ENCODE results near the gene LDLRAD4.
A peak's percentile ranks its signal among the peaks of the same experiment; 100 is the strongest.

LDLRAD4 gene

GRCh38 chr18:13357289-13357688 lies 138.7 kb downstream of the LDLRAD4 start:
- no peak for DNase-seq

GRCh38 chr18:13359210-13359609 lies 140.7 kb downstream of the LDLRAD4 start:
- no peak for DNase-seq

- no peak for DNase-seq
Measured at GRCh38 chr18:13361431-13361830, 142.9 kb downstream of the LDLRAD4 start.

- no peak for DNase-seq
Measured at GRCh38 chr18:13362051-13362450, 143.5 kb downstream of the LDLRAD4 start.

GRCh38 chr18:13362607-13363006 lies 144.0 kb downstream of the LDLRAD4 start:
- DNase-seq, result no peak

- DNase-seq, result no peak
Measured at GRCh38 chr18:13363359-13363758, 144.8 kb downstream of the LDLRAD4 start.

- DNase-seq, result no peak
Measured at GRCh38 chr18:13364721-13365205, 146.2 kb downstream of the LDLRAD4 start.

GRCh38 chr18:13366131-13366530 lies 147.6 kb downstream of the LDLRAD4 start:
- no peak for DNase-seq

- no peak for DNase-seq
Measured at GRCh38 chr18:13366541-13366940, 148.0 kb downstream of the LDLRAD4 start.

- DNase-seq, result no peak
Measured at GRCh38 chr18:13366962-13367892, 148.7 kb downstream of the LDLRAD4 start.

GRCh38 chr18:13368080-13368813 lies 149.7 kb downstream of the LDLRAD4 start:
- DNase-seq, result no peak

- DNase-seq, result no peak
Measured at GRCh38 chr18:13369353-13369752, 150.8 kb downstream of the LDLRAD4 start.

- DNase-seq, result no peak
Measured at GRCh38 chr18:13369756-13370510, 151.4 kb downstream of the LDLRAD4 start.

- no peak for DNase-seq
Measured at GRCh38 chr18:13370995-13371625, 152.6 kb downstream of the LDLRAD4 start.

GRCh38 chr18:13371689-13372418 lies 153.3 kb downstream of the LDLRAD4 start:
- DNase-seq, result no peak

- no peak for DNase-seq
Measured at GRCh38 chr18:13372531-13372951, 154.0 kb downstream of the LDLRAD4 start.

- no peak for DNase-seq
Measured at GRCh38 chr18:13374096-13374467, 155.5 kb downstream of the LDLRAD4 start.

- no peak for DNase-seq
Measured at GRCh38 chr18:13374468-13375301, 156.1 kb downstream of the LDLRAD4 start.

GRCh38 chr18:13375302-13376255 lies 157.0 kb downstream of the LDLRAD4 start:
- peak; percentile 80 for DNase-seq

Data from effector CD4-positive, alpha-beta T cell (primary cell).